K562 (cell line): ENCODE data around the gene GP1BA. TPM values are rescaled to one million over a fixed set of nuclear protein-coding genes. Genes with fewer than 3 reads are reported as not detected.

Source experiments
- ATF7 ChIP-seq: fragments of 450-650 bp; IDR thresholded peaks from 2 replicates; pipeline ENCODE4 v1.7.1; 2014; ENCODE audit warnings: mild to moderate bottlenecking, moderate library complexity
- CBX1 ChIP-seq: sonication (generic); IDR thresholded peaks from 2 replicates; pipeline ENCODE4 v1.6.1; 2016; ENCODE audit warnings: antibody characterized with exemption, low read depth, mild to moderate bottlenecking
- DIDO1 ChIP-seq: fragments of 450-650 bp; IDR thresholded peaks from 2 replicates; pipeline ENCODE4 v1.6.1; 2016; ENCODE audit warnings: low read depth, missing biosample characterization, missing genetic modification characterization
- ELF4 ChIP-seq: fragments of 450-650 bp; formaldehyde crosslinking; IDR thresholded peaks from 2 replicates; pipeline ENCODE4 v1.4.0; 2022; ENCODE audit warnings: missing genetic modification characterization
- ESRRB ChIP-seq: fragments of 250-450 bp; sonication (Bioruptor Pico); IDR thresholded peaks from 2 replicates; pipeline ENCODE4 v1.5.0; 2020; ENCODE audit warnings: mild to moderate bottlenecking, moderate library complexity, borderline replicate concordance
- FOXK2 ChIP-seq, 2 experiments: fragments of 450-650 bp; IDR thresholded peaks in 1 of 2; conservative IDR thresholded peaks in 1 of 2; 2 replicates each; pipeline ENCODE4 v1.6.1; 2016; ENCODE audit warnings: low read depth in 2 of 2, mild to moderate bottlenecking in 1 of 2
- HDGF ChIP-seq: fragments of 450-650 bp; IDR thresholded peaks from 2 replicates; pipeline ENCODE4 v1.6.1; 2016
- ILK ChIP-seq: fragments of 450-650 bp; IDR thresholded peaks from 2 replicates; pipeline ENCODE4 v1.6.1; 2016; ENCODE audit warnings: missing genetic modification characterization, low read depth, mild to moderate bottlenecking, missing compliant biosample characterization, moderate library complexity, borderline replicate concordance
- LEF1 ChIP-seq: fragments of 450-650 bp; IDR thresholded peaks from 2 replicates; pipeline ENCODE4 v1.6.1; 2016; ENCODE audit warnings: mild to moderate bottlenecking
- NFE2L1 ChIP-seq: fragments of 450-650 bp; IDR thresholded peaks from 2 replicates; pipeline ENCODE4 v1.6.1; 2016; ENCODE audit warnings: missing genetic modification characterization, low read depth, mild to moderate bottlenecking, missing compliant biosample characterization, moderate library complexity, borderline replicate concordance
- PCBP2 ChIP-seq: fragments of 200-400 bp; formaldehyde crosslinking; IDR thresholded peaks from 2 replicates; pipeline ENCODE4 v1.6.1; 2018; ENCODE audit warnings: low read length, low read depth, mild to moderate bottlenecking, moderate library complexity; ENCODE audit not compliant: poor library complexity, severe bottlenecking
- RBM17 ChIP-seq: fragments of 200-400 bp; formaldehyde crosslinking; IDR thresholded peaks from 2 replicates; pipeline ENCODE4 v1.6.1; 2017; ENCODE audit warnings: low read depth, mild to moderate bottlenecking, low read length, borderline replicate concordance
- SIN3A ChIP-seq, 2 experiments: fragments of 150-350 bp in 1 of 2; IDR thresholded peaks; 2 replicates each; pipeline ENCODE4 v1.6.1; 2011 to 2016; ENCODE audit warnings: borderline replicate concordance in 2 of 2, low read depth in 2 of 2, low read length in 2 of 2, mild to moderate bottlenecking in 2 of 2, moderate library complexity in 2 of 2; ENCODE audit not compliant: control insufficient read depth in 1 of 2
- XRCC5 ChIP-seq: fragments of 200-400 bp; formaldehyde crosslinking; IDR thresholded peaks from 2 replicates; pipeline ENCODE4 v1.6.1; 2017; ENCODE audit warnings: low read depth, mild to moderate bottlenecking, low read length
- ZFP30 ChIP-seq: fragments of 250-450 bp; sonication (Bioruptor Pico); IDR thresholded peaks from 2 replicates; pipeline ENCODE4 v1.8.0; 2022; ENCODE audit warnings: moderate library complexity, mild to moderate bottlenecking, inconsistent platforms, borderline replicate concordance
- ZFPM2 ChIP-seq: fragments of 250-450 bp; sonication (Bioruptor Pico); IDR thresholded peaks from 2 replicates; pipeline ENCODE4 v1.5.1; 2022; ENCODE audit warnings: mild to moderate bottlenecking
- ZKSCAN1 ChIP-seq: fragments of 150-350 bp; IDR thresholded peaks from 2 replicates; pipeline ENCODE4 v1.6.1; 2016; ENCODE audit warnings: low read depth, low read length
- ZNF165 ChIP-seq: fragments of 250-450 bp; sonication (Bioruptor Pico); IDR thresholded peaks from 2 replicates; pipeline ENCODE4 v1.4.0; 2020; ENCODE audit warnings: borderline replicate concordance
- ZNF311 ChIP-seq: fragments of 250-450 bp; sonication (Bioruptor Pico); IDR thresholded peaks from 2 replicates; pipeline ENCODE4 v1.4.0; 2020; ENCODE audit warnings: mild to moderate bottlenecking, moderate library complexity
- ZNF57 ChIP-seq: fragments of 450-650 bp; formaldehyde crosslinking; IDR thresholded peaks from 2 replicates; pipeline ENCODE4 v1.4.0; 2020; ENCODE audit warnings: mild to moderate bottlenecking, moderate library complexity
- ZNF586 ChIP-seq: fragments of 450-650 bp; formaldehyde crosslinking; conservative IDR thresholded peaks from 2 replicates; pipeline ENCODE4 v1.4.0; 2020; ENCODE audit warnings: mild to moderate bottlenecking, moderate library complexity
- ZNF695 ChIP-seq: fragments of 450-650 bp; formaldehyde crosslinking; IDR thresholded peaks from 2 replicates; pipeline ENCODE4 v1.4.0; 2020; ENCODE audit warnings: mild to moderate bottlenecking, moderate library complexity
- ZNF764 ChIP-seq: fragments of 250-450 bp; sonication (Bioruptor Pico); IDR thresholded peaks from 2 replicates; pipeline ENCODE4 v1.4.0; 2020; ENCODE audit warnings: low read depth, mild to moderate bottlenecking, moderate library complexity
- ZNF778 ChIP-seq: fragments of 450-650 bp; formaldehyde crosslinking; IDR thresholded peaks from 2 replicates; pipeline ENCODE4 v1.4.0; 2020; ENCODE audit warnings: mild to moderate bottlenecking, moderate library complexity
- polyA plus RNA-seq, 8 experiments: library from polyadenylated mRNA; depleted of rRNA in 4 of 8; stranded (reverse) in 5 of 8; unstranded in 3 of 8; fragments of >200 nt; fragmentation: Nextera tagmentation in 2 of 8; fragmentation: Illumina TruSeq in 1 of 8; extraction: Ambion mirVana in 2 of 8; extraction: Trizol in 1 of 8; gene quantifications; 2 replicates each; pipeline versions ENCODE4 v1.2.1 to v1.2.3, GENCODE V29; 2011 to 2014; ENCODE audit warnings: inconsistent platforms in 1 of 8, missing spikeins in 1 of 8
- total RNA-seq, 7 experiments: library from RNA; depleted of rRNA in 6 of 7; stranded (reverse); fragments of >200 nt in 6 of 7; fragmentation: Illumina TruSeq in 2 of 7; extraction: Trizol in 2 of 7; gene quantifications; 2 replicates each; pipeline versions ENCODE4 v1.2.1 to v1.2.3, GENCODE V29; 2011 to 2021; ENCODE audit warnings: low replicate concordance in 1 of 7
- TF ChIP-seq, protein P1 (sequence below): sonication (generic); formaldehyde crosslinking; IDR thresholded peaks from 2 replicates; pipeline ENCODE4 v1.8.0; 2022; ENCODE audit warnings: missing genetic modification reagents, mild to moderate bottlenecking, borderline replicate concordance
- TF ChIP-seq, protein P2 (sequence below): sonication (generic); formaldehyde crosslinking; IDR thresholded peaks from 2 replicates; pipeline ENCODE4 v1.8.0; 2023; ENCODE audit warnings: mild to moderate bottlenecking, missing genetic modification reagents

Gene GP1BA
- total and polyA plus RNA-seq, 9 of the 15 experiments (the other 6 are each of a cell fraction or from before 2014, with no cell fraction given): 0.01 TPM; not detected in 8

DNA sequence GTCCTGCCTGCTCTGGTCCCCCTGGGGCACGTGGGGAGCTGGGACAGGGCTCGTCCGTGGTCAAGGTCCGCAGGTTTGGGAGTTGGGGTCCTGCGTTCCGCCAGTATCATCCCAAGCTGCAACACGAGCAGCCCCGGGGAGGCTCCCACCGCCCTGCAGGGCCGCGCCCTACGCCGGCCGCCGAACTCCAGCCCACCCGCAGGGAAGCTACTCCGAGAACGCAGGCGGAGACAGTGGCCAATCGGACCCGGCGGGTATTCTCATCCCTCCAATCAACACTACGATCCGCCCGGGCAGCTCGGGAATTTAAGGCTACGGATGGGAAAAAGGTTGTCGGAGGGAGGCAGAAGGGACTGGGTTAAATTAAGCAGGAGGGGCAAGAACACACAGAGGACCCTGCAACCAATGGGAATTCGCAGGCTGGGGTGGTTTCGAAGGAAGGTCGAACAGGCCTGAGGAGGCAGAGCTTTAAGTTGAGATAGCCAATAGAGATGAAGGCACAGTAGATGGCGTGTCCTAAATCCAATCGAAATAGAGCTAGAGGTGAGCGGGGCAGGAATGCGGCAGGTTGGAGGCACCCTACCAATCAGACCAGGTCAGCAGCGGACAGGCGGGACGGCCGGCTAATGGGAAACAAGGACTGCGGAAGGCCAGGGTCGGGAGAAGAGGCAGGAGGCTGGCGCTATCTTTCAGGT is 34.9 kb downstream of the GP1BA start (continued):
- TF ChIP-seq ZNF778 (CRISPR knock-in tag) (no peak), ILK (tag) (no peak), XRCC5 (no peak), NFE2L1 (tag) (no peak), ESRRB (CRISPR knock-in tag) (no peak), DIDO1 (tag) (no peak), LEF1 (no peak), ZNF311 (CRISPR knock-in tag) (no peak), FOXK2 (conservative IDR thresholded peaks at IDR 0.05 in 1 of 2, IDR thresholded peaks at IDR 0.05 in 1 of 2; ENCODE audit: low read depth in 2 of 2) (peak; percentile 58 to 69; a peak in 2 of 4 replicates), ELF4 (CRISPR knock-in tag) (no peak), ZFPM2 (CRISPR knock-in tag) (no peak), ZNF57 (no peak), PCBP2 (no peak), ZNF695 (no peak), ZNF764 (no peak), ZNF586 (CRISPR knock-in tag) (no peak), RBM17 (no peak), ZKSCAN1 (no peak), ZNF165 (CRISPR knock-in tag) (no peak), ATF7 (no peak; the same call in 1 of the 2 replicates), HDGF (no peak), ZFP30 (no peak), CBX1 (no peak), SIN3A (IDR thresholded peaks at IDR 0.05; ENCODE audit: borderline replicate concordance in 2 of 2, control insufficient read depth in 1 of 2, low read depth in 2 of 2, low read length in 2 of 2) (no peak)
- TF ChIP-seq, protein P1, sequence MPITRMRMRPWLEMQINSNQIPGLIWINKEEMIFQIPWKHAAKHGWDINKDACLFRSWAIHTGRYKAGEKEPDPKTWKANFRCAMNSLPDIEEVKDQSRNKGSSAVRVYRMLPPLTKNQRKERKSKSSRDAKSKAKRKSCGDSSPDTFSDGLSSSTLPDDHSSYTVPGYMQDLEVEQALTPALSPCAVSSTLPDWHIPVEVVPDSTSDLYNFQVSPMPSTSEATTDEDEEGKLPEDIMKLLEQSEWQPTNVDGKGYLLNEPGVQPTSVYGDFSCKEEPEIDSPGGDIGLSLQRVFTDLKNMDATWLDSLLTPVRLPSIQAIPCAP (CRISPR knock-in tag): no peak
- TF ChIP-seq, protein P2, sequence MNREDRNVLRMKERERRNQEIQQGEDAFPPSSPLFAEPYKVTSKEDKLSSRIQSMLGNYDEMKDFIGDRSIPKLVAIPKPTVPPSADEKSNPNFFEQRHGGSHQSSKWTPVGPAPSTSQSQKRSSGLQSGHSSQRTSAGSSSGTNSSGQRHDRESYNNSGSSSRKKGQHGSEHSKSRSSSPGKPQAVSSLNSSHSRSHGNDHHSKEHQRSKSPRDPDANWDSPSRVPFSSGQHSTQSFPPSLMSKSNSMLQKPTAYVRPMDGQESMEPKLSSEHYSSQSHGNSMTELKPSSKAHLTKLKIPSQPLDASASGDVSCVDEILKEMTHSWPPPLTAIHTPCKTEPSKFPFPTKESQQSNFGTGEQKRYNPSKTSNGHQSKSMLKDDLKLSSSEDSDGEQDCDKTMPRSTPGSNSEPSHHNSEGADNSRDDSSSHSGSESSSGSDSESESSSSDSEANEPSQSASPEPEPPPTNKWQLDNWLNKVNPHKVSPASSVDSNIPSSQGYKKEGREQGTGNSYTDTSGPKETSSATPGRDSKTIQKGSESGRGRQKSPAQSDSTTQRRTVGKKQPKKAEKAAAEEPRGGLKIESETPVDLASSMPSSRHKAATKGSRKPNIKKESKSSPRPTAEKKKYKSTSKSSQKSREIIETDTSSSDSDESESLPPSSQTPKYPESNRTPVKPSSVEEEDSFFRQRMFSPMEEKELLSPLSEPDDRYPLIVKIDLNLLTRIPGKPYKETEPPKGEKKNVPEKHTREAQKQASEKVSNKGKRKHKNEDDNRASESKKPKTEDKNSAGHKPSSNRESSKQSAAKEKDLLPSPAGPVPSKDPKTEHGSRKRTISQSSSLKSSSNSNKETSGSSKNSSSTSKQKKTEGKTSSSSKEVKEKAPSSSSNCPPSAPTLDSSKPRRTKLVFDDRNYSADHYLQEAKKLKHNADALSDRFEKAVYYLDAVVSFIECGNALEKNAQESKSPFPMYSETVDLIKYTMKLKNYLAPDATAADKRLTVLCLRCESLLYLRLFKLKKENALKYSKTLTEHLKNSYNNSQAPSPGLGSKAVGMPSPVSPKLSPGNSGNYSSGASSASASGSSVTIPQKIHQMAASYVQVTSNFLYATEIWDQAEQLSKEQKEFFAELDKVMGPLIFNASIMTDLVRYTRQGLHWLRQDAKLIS: no peak; the same call in 1 of the 2 replicates
